T-helper 22 cell (primary cell): Measurements from ENCODE around the gene DPY30.
"Not testable (repeated sequence)": the region's sequence is repeated elsewhere in the genome, so short reads cannot be mapped to it uniquely, and the experiment has no call there.

Source experiments
- DNase-seq: peaks from one replicate; pipeline ENCODE4 v3.0.0-alpha.2; 2020; ENCODE audit warnings: low read depth

Gene DPY30

GRCh38 chr2:32039447-32040219, at the start of gene DPY30:
TSS of gene DPY30 (minus strand) at chr2:32039805. CDS start at chr2:32039456, 349 bp downstream.
- DNase-seq, result peak; percentile 82

- no peak for DNase-seq
Measured at GRCh38 chr2:32074134-32074506, 34.5 kb upstream of the DPY30 start.

- no peak for DNase-seq
Measured at GRCh38 chr2:32067549-32067948, 27.9 kb upstream of the DPY30 start.

- no peak for DNase-seq
Measured at GRCh38 chr2:32064713-32065112, 25.1 kb upstream of the DPY30 start.

GRCh38 chr2:32064021-32064601, 24.5 kb upstream of the DPY30 start:
- DNase-seq, result no peak

- DNase-seq, result peak; percentile 95
Measured at GRCh38 chr2:32063310-32064020, 23.9 kb upstream of the DPY30 start, which contains the start of gene SPAST. TSS of gene SPAST (plus strand) at chr2:32063556. CDS start at chr2:32063832, 276 bp downstream.

- DNase-seq, result no peak
Measured at GRCh38 chr2:32061973-32062861, 22.6 kb upstream of the DPY30 start.

- DNase-seq, result no peak
Measured at GRCh38 chr2:32061430-32061829, 21.8 kb upstream of the DPY30 start.

- DNase-seq, result no peak
Measured at GRCh38 chr2:32060266-32060665, 20.7 kb upstream of the DPY30 start.

- DNase-seq, result no peak
Measured at GRCh38 chr2:32058130-32058529, 18.5 kb upstream of the DPY30 start.

- DNase-seq, result not testable (repeated sequence)
Measured at GRCh38 chr2:32054583-32054982, 15.0 kb upstream of the DPY30 start.

GRCh38 chr2:32051836-32052439, 12.3 kb upstream of the DPY30 start:
- no peak for DNase-seq

- no peak for DNase-seq
Measured at GRCh38 chr2:32043561-32043960, 4.0 kb upstream of the DPY30 start.

- not testable (repeated sequence) for DNase-seq
Measured at GRCh38 chr2:32034198-32034887, 5.3 kb downstream of the DPY30 start.

- not testable (repeated sequence) for DNase-seq
Measured at GRCh38 chr2:32018789-32019482, 20.7 kb downstream of the DPY30 start.

- DNase-seq, result no peak
Measured at GRCh38 chr2:32012872-32013271, 26.7 kb downstream of the DPY30 start.

GRCh38 chr2:32011485-32011960, 28.1 kb downstream of the DPY30 start:
- DNase-seq, result no peak

- peak; percentile 80 for DNase-seq
Measured at GRCh38 chr2:32010670-32011484, 28.7 kb downstream of the DPY30 start, which contains the start of gene MEMO1. TSS of gene MEMO1 (minus strand) at chr2:32011008. CDS start at chr2:32010247, 761 bp downstream.

- peak; percentile 54 for DNase-seq
Measured at GRCh38 chr2:32010280-32010669, 29.3 kb downstream of the DPY30 start.
